Prostate gland (tissue), 2 donors: Measurements from ENCODE around the gene TMEM120A. TPM values are rescaled to one million over a fixed set of nuclear protein-coding genes. Genes with fewer than 3 reads are reported as not detected.

Experiments
- DNase-seq: peaks from one replicate; pipeline ENCODE4 v3.0.0-alpha.2; 2019; ENCODE audit warnings: low spot score
- H3K27ac ChIP-seq, 2 donors: fragments of 200-600 bp; sonication (generic); 2 replicates each; pipeline ENCODE4 v1.5.1; 2017 to 2019
- H3K27me3 ChIP-seq: fragments of 200-600 bp; sonication (generic); replicated peaks from 2 replicates; pipeline ENCODE4 v1.5.1; 2019; ENCODE audit not compliant: insufficient read depth
- H3K36me3 ChIP-seq, 2 donors: fragments of 200-600 bp; sonication (generic); 1 replicate in 1 of 2; 2 replicates in 1 of 2; pipeline versions ENCODE4 v1.5.1 to v1.8.1; 2017 to 2019
- H3K4me1 ChIP-seq: fragments of 200-600 bp; sonication (generic); replicated peaks from 2 replicates; pipeline ENCODE4 v1.5.1; 2019
- H3K4me3 ChIP-seq, 2 donors: fragments of 200-600 bp; sonication (generic); 2 replicates each; pipeline ENCODE4 v1.5.1; 2017 to 2019
- H3K9me3 ChIP-seq: fragments of 200-600 bp; sonication (generic); 2 replicates; pipeline ENCODE4 v1.5.1; 2017
- POLR2A ChIP-seq: fragments of 450-650 bp; IDR thresholded peaks from one replicate; pipeline ENCODE4 v1.6.1; 2016; ENCODE audit warnings: antibody characterized with exemption, mild to moderate bottlenecking
- POLR2AphosphoS5 ChIP-seq: sonication (generic); formaldehyde crosslinking; IDR thresholded peaks from one replicate; pipeline ENCODE4 v1.6.1; 2017; ENCODE audit warnings: antibody characterized with exemption
- WGBS: methylation state at CpG from one replicate; pipeline ENCODE4 v1.1.5; 2018; 5-methylcytosine and 5-hydroxymethylcytosine counted together
- intact Hi-C: fragments of 100-400 bp; cut with DNase I; formaldehyde crosslinking; loops from one replicate; pipeline ENCODE4 v1.14.2; 2022
- total RNA-seq, 2 donors: library from RNA; depleted of rRNA; stranded (reverse); fragments of >200 nt; gene quantifications; one replicate each; pipeline ENCODE4 v1.1.0, GENCODE V29; 2016
- TF ChIP-seq, protein P1 (sequence below), 4 experiments: fragments of 200-600 bp in 2 of 4; fragments of 450-650 bp in 2 of 4; sonication (generic) in 2 of 4; IDR thresholded peaks; 1 replicate in 3 of 4; 2 replicates in 1 of 4; pipeline ENCODE4 v1.5.1; 2016 to 2019; ENCODE audit warnings: antibody characterized with exemption in 4 of 4, mild to moderate bottlenecking in 2 of 4, moderate library complexity in 2 of 4

Gene TMEM120A
- total RNA-seq, 2 donors from 2014 or later: 20.2 to 40.8 TPM

- peak overlapping the region in 1 of 2 donors; percentile 49 for H3K27ac ChIP-seq
- DNase-seq: peak; percentile 41
- H3K4me1 ChIP-seq: peaks cover 4% of the 10 kb centered on the region
- H3K4me3 ChIP-seq: no peak overlapping the region
- intact Hi-C loops: no loop called here
- WGBS: 81% methylated on average over 15 of the region's 15 CpGs
- H3K36me3 ChIP-seq: peaks cover 0 to 4% of the 10 kb centered on the region in 2 donors
- TF ChIP-seq, protein P1, sequence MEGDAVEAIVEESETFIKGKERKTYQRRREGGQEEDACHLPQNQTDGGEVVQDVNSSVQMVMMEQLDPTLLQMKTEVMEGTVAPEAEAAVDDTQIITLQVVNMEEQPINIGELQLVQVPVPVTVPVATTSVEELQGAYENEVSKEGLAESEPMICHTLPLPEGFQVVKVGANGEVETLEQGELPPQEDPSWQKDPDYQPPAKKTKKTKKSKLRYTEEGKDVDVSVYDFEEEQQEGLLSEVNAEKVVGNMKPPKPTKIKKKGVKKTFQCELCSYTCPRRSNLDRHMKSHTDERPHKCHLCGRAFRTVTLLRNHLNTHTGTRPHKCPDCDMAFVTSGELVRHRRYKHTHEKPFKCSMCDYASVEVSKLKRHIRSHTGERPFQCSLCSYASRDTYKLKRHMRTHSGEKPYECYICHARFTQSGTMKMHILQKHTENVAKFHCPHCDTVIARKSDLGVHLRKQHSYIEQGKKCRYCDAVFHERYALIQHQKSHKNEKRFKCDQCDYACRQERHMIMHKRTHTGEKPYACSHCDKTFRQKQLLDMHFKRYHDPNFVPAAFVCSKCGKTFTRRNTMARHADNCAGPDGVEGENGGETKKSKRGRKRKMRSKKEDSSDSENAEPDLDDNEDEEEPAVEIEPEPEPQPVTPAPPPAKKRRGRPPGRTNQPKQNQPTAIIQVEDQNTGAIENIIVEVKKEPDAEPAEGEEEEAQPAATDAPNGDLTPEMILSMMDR (IDR thresholded peaks at IDR 0.05): peak in 1 of 4 experiments; percentile 14
- TF ChIP-seq POLR2AphosphoS5 (peak; percentile 68), POLR2A (no peak)
- no peaks in the 10 kb centered on the region for H3K9me3 ChIP-seq
- no peaks in the 10 kb centered on the region for H3K27me3 ChIP-seq
These were observed 44.2 kb downstream of the TMEM120A start for GRCh38 chr7:75950111-75950681.

GRCh38 chr7:75948179-75948578 is 46.2 kb downstream of the TMEM120A start:
- TF ChIP-seq POLR2AphosphoS5 (no peak), POLR2A (no peak)
- TF ChIP-seq, protein P1 (IDR thresholded peaks at IDR 0.05): no peak
- Histone ChIP-seq H3K4me3 (no peak overlapping the region), H3K9me3 (no peaks in the 10 kb centered on the region), H3K27me3 (no peaks in the 10 kb centered on the region), H3K27ac (no peak overlapping the region), H3K4me1 (peaks cover 4% of the 10 kb centered on the region), H3K36me3 (no peaks in the 10 kb centered on the region)
- WGBS: 71% methylated on average over 8 of the region's 9 CpGs
- intact Hi-C loops: no loop called here
- DNase-seq: no peak

GRCh38 chr7:75946207-75946855 is 48.1 kb downstream of the TMEM120A start:
- DNase-seq: no peak
- intact Hi-C loops: no loop called here
- Histone ChIP-seq H3K4me3 (no peak overlapping the region), H3K27ac (peak overlapping the region in 1 of 2 donors; percentile 28), H3K9me3 (no peaks in the 10 kb centered on the region), H3K36me3 (no peaks in the 10 kb centered on the region), H3K27me3 (no peaks in the 10 kb centered on the region), H3K4me1 (peaks cover 4% of the 10 kb centered on the region)
- WGBS: 63% methylated on average over 8 of the region's 8 CpGs
- TF ChIP-seq POLR2A (no peak), POLR2AphosphoS5 (no peak)
- TF ChIP-seq, protein P1 (IDR thresholded peaks at IDR 0.05): no peak

DNA sequence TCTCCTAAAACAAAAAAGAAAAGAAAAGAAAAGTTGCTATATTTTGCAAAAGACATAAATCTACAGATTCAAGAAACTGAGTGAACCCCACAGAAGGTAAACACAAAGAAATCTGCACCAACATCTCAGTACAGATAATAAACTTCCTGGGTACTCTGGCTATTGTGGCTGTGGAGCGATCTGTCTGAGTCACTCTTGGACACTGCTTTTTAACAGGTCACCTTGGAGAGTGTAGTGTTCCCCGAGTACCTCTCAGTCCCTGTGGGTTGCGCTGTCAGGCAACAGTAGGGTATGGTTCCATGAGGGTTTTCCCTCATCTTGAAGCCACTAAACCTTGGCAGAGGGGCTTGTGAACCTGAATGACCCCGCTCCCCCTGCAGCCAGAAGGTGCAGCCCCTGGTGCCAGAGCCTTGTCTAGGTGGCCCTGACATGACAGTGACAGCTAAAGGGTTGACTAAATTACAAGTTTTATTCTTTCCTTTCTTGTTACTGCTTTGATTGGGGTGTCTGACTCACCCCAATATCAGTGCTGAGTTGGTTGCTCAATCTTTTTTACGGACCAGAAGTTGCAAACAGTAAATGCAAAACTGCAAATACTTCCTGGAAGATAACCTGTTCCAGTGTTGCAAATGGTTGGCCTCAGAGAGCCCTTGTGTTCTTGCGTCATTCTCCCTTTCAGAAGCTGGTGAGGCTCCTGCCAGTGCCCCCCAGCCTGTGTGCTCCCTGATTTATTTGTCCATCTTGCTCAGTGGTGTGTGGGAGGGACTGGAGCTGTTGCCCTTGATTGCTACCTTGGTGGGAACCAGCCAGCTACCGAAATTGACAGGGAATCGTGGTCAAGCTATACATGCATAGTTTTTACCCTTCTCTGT is 48.9 kb downstream of the TMEM120A start:
- Histone ChIP-seq H3K27ac (peak overlapping the region in 1 of 2 donors; percentile 54), H3K27me3 (no peaks in the 10 kb centered on the region), H3K4me1 (peaks cover 4% of the 10 kb centered on the region), H3K36me3 (no peaks in the 10 kb centered on the region), H3K9me3 (no peaks in the 10 kb centered on the region), H3K4me3 (no peak overlapping the region)
- whole genome bisulfite sequencing: 68% methylated on average over 8 of the region's 8 CpGs
- intact Hi-C loops: no loop called here
- no peak for DNase-seq
- no peak for TF ChIP-seq POLR2A
- peak; percentile 45 for TF ChIP-seq POLR2AphosphoS5

- peaks cover 4% of the 10 kb centered on the region for H3K4me1 ChIP-seq
- TF ChIP-seq POLR2A (no peak), POLR2AphosphoS5 (no peak)
- TF ChIP-seq, protein P1 (IDR thresholded peaks at IDR 0.05): no peak
- H3K27me3 ChIP-seq: no peaks in the 10 kb centered on the region
- no peaks in the 10 kb centered on the region for H3K36me3 ChIP-seq
- 97% methylated on average over 1 of the region's 1 CpG for WGBS
- H3K4me3 ChIP-seq: no peak overlapping the region
- H3K9me3 ChIP-seq: no peaks in the 10 kb centered on the region
- intact Hi-C loops: no loop called here
- DNase-seq: no peak
- H3K27ac ChIP-seq: no peak overlapping the region
These were observed 49.9 kb downstream of the TMEM120A start for GRCh38 chr7:75944507-75944906.
